ENCODE measurements around the gene ARL6IP4. TPM values are rescaled to one million over a fixed set of nuclear protein-coding genes. Genes with fewer than 3 reads are reported as not detected.

ARL6IP4 gene
- total RNA-seq, 4 donors from 2014 or later, result 197 to 338 (median 251) TPM

- Histone ChIP-seq H3K9me3 (no peaks in the 10 kb centered on the region), H3K4me1 (peaks cover 0 to 27% (median 0%) of the 10 kb centered on the region in 4 donors), H3K36me3 (peaks cover 0 to 74% (median 0%) of the 10 kb centered on the region in 3 donors), H3K27ac (no peak overlapping the region), H3K4me3 (no peak overlapping the region), H3K27me3 (no peaks in the 10 kb centered on the region)
- no peak for DNase-seq (ENCODE audit: low spot score in 2 of 2)
- 36 to 72% methylated on average over 1 to 4 of the region's 4 CpGs for WGBS, 2 donors
- TF ChIP-seq POLR2A (IDR thresholded peaks at IDR 0.05) (no peak), CTCF (IDR thresholded peaks at IDR 0.05) (no peak), EP300 (IDR thresholded peaks at IDR 0.05) (no peak)
These were observed 17.8 kb downstream of the ARL6IP4 start for GRCh38 chr12:122998316-122998715.

DNA sequence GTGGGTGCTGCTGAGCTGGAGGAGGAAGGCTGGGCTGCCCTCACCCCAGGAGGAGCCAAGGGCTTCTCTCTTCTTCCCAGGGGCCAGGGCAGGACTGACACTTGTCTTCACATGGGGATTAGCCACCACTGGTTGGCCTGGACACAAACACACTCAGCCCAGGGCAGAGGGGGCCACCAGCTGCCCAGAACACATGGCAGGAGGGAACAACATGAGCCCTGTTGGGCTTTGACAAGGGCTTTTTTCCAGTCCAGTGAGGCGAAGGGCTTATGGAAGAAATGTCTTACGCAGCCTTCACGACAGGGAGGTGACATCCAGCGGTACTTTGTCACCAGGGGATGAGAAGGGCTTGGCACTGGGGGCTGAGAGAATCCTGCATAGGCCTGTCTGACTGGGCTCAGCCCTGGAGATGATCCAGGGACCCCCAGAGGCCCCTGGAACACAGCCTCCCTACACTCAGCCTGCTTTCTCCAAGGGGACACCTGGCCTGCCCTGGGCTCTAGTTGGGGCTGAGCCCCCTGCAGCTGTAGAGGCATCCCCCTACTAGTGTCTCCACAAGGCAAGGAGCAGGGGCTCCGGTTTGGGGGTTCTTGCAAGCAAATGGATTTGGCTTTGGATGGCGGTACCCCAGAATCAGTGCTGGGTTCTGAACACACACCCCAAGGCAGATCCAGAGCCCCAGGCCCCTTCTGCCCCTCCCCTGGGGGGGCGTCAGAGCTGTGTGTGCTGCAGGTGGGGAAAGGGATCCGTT lies 18.9 kb downstream of the ARL6IP4 start:
- TF ChIP-seq POLR2A (IDR thresholded peaks at IDR 0.05) (no peak), CTCF (IDR thresholded peaks at IDR 0.05) (no peak), EP300 (IDR thresholded peaks at IDR 0.05) (no peak)
- peaks cover 0 to 27% (median 0%) of the 10 kb centered on the region in 4 donors for H3K4me1 ChIP-seq
- DNase-seq (ENCODE audit: low spot score in 2 of 2), result no peak
- no peaks in the 10 kb centered on the region for H3K9me3 ChIP-seq
- H3K36me3 ChIP-seq, result peaks cover 0 to 78% (median 0%) of the 10 kb centered on the region in 3 donors
- no peaks in the 10 kb centered on the region for H3K27me3 ChIP-seq
- H3K4me3 ChIP-seq, result no peak overlapping the region
- WGBS, 2 donors, result 85 to 86% methylated on average over 4 to 7 of the region's 8 CpGs
- no peak overlapping the region for H3K27ac ChIP-seq

DNA sequence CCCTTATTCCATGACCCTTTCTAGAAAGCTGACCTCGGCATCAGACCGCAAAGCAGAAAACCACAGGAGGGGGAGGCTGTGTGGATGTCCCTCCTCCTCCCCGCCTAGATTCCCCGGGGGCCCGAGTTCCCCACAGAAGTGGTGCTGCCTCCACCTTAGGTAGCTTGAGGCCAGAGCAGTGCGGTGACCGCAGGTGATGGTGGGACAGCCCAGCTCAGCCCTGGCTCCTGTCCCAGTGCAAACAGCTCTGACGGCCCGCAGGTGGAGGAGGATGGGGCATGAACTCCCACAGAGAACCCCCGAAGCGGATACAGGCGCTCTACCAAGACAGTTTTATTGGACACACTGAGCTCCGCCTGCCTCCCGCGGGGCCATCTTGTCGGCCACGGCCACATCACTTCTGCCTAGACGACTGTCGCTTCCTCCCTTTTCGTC lies 19.5 kb downstream of the ARL6IP4 start:
- peaks cover 0 to 27% (median 0%) of the 10 kb centered on the region in 4 donors for H3K4me1 ChIP-seq
- H3K4me3 ChIP-seq, result no peak overlapping the region
- H3K27me3 ChIP-seq, result no peaks in the 10 kb centered on the region
- no peak for DNase-seq (ENCODE audit: low spot score in 2 of 2)
- 69% methylated on average over 19 to 20 of the region's 20 CpGs for WGBS, 2 donors
- no peaks in the 10 kb centered on the region for H3K9me3 ChIP-seq
- no peak overlapping the region for H3K27ac ChIP-seq
- TF ChIP-seq CTCF (IDR thresholded peaks at IDR 0.05) (no peak), POLR2A (IDR thresholded peaks at IDR 0.05) (no peak), EP300 (IDR thresholded peaks at IDR 0.05) (no peak)
- peaks cover 0 to 78% (median 0%) of the 10 kb centered on the region in 3 donors for H3K36me3 ChIP-seq

GRCh38 chr12:123000578-123000977 lies 20.1 kb downstream of the ARL6IP4 start:
- no peak for DNase-seq (ENCODE audit: low spot score in 2 of 2)
- 93 to 99% methylated on average over 10 of the region's 10 CpGs for WGBS, 2 donors
- H3K27ac ChIP-seq, result no peak overlapping the region
- H3K36me3 ChIP-seq, result peaks cover 0 to 80% (median 0%) of the 10 kb centered on the region in 3 donors
- no peaks in the 10 kb centered on the region for H3K27me3 ChIP-seq
- peaks cover 0 to 22% (median 0%) of the 10 kb centered on the region in 4 donors for H3K4me1 ChIP-seq
- H3K9me3 ChIP-seq, result no peaks in the 10 kb centered on the region
- H3K4me3 ChIP-seq, result no peak overlapping the region
- TF ChIP-seq EP300 (IDR thresholded peaks at IDR 0.05) (no peak), POLR2A (IDR thresholded peaks at IDR 0.05) (no peak), CTCF (IDR thresholded peaks at IDR 0.05) (no peak)

DNA sequence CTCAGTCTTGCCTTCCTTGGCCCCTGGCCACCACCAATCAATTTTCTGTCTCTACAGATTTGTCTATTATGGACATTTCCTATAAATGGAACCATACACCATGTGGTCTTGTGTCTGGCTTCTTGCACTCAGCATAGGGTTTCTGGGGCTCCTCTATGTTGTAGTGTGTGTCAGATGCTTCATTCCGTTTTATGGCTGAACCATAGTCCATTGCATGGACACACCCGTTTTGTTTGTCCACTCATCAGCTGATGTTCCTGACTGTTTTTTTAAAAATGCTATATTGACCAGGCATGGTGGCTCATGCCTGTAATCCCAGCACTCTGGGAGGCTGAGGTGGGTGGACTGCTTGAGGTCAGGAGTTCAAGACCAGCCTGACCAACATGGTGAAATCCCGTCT lies 21.0 kb downstream of the ARL6IP4 start:
- peaks cover 0 to 73% (median 0%) of the 10 kb centered on the region in 3 donors for H3K36me3 ChIP-seq
- 92 to 94% methylated on average over 3 of the region's 3 CpGs for WGBS, 2 donors
- TF ChIP-seq EP300 (IDR thresholded peaks at IDR 0.05), result no peak
- no peak for TF ChIP-seq CTCF (IDR thresholded peaks at IDR 0.05)
- TF ChIP-seq POLR2A (IDR thresholded peaks at IDR 0.05), result no peak
- H3K27ac ChIP-seq, result no peak overlapping the region
- H3K4me1 ChIP-seq, result peaks cover 0 to 13% (median 0%) of the 10 kb centered on the region in 4 donors
- no peak for DNase-seq (ENCODE audit: low spot score in 2 of 2)
- H3K9me3 ChIP-seq, result no peaks in the 10 kb centered on the region
- H3K27me3 ChIP-seq, result no peaks in the 10 kb centered on the region
- H3K4me3 ChIP-seq, result no peak overlapping the region
